Neural progenitor cell (in vitro differentiated cells): ENCODE measurements around the gene CTR9. TPM values are rescaled to one million over a fixed set of nuclear protein-coding genes. Genes with fewer than 3 reads are reported as not detected.
A peak's percentile ranks its signal among the peaks of the same experiment; 100 is the strongest.

Experiments used
- DNase-seq: peaks from one replicate; pipeline ENCODE4 v3.0.0-alpha.2; 2016; ENCODE audit warnings: low spot score
- H2AFZ ChIP-seq: fragments of 200-600 bp; sonication (generic); replicated peaks from 2 replicates; pipeline ENCODE4 v1.6.1; 2016; ENCODE audit warnings: antibody characterized with exemption
- H3F3A ChIP-seq: fragments of 200-600 bp; sonication (generic); 2 replicates; pipeline ENCODE4 v1.6.1; 2016; ENCODE audit warnings: antibody characterized with exemption, low read depth
- H3K27ac ChIP-seq: fragments of 200-600 bp; sonication (generic); 2 replicates; pipeline ENCODE4 v1.5.1; 2016; ENCODE audit warnings: mild to moderate bottlenecking
- H3K27me3 ChIP-seq: fragments of 200-600 bp; sonication (generic); 2 replicates; pipeline ENCODE4 v1.6.1; 2016; ENCODE audit warnings: mild to moderate bottlenecking, moderate library complexity
- H3K36me3 ChIP-seq: fragments of 200-600 bp; sonication (generic); 2 replicates; pipeline ENCODE4 v1.5.1; 2016
- H3K4me1 ChIP-seq: fragments of 200-600 bp; sonication (generic); 2 replicates; pipeline ENCODE4 v1.6.1; 2016; ENCODE audit warnings: mixed run types
- H3K4me2 ChIP-seq: fragments of 200-600 bp; sonication (generic); 2 replicates; pipeline ENCODE4 v1.6.1; 2016
- H3K4me3 ChIP-seq: fragments of 200-600 bp; sonication (generic); 2 replicates; pipeline ENCODE4 v1.5.1; 2016
- H3K79me2 ChIP-seq: fragments of 200-600 bp; sonication (generic); 2 replicates; pipeline ENCODE4 v1.6.1; 2016; ENCODE audit warnings: low read depth
- H3K9ac ChIP-seq: fragments of 200-600 bp; sonication (generic); 2 replicates; pipeline ENCODE4 v1.6.1; 2016
- H3K9me3 ChIP-seq: fragments of 200-600 bp; sonication (generic); 2 replicates; pipeline ENCODE4 v1.5.1; 2016; ENCODE audit warnings: low read depth
- H4K20me1 ChIP-seq: fragments of 200-600 bp; sonication (generic); 2 replicates; pipeline ENCODE4 v1.6.1; 2016; ENCODE audit warnings: low read depth
- H3K27ac Mint-ChIP-seq: 3 replicates; pipeline ENCODE4 v1.8.0; 2021; ENCODE audit warnings: mixed read lengths
- H3K27me3 Mint-ChIP-seq: 2 replicates; pipeline ENCODE4 v1.8.0; 2022; ENCODE audit warnings: low read depth, mild to moderate bottlenecking, inconsistent platforms, moderate library complexity, mixed read lengths; ENCODE audit not compliant: insufficient read depth
- H3K36me3 Mint-ChIP-seq: 3 replicates; pipeline ENCODE4 v1.8.0; 2021; ENCODE audit warnings: mixed read lengths
- H3K4me1 Mint-ChIP-seq: 3 replicates; pipeline ENCODE4 v1.8.0; 2021; ENCODE audit warnings: mixed read lengths
- H3K4me3 Mint-ChIP-seq: 3 replicates; pipeline ENCODE4 v1.8.0; 2021; ENCODE audit warnings: mild to moderate bottlenecking, moderate library complexity, mixed read lengths
- H3K9me3 Mint-ChIP-seq: 3 replicates; pipeline ENCODE4 v1.8.0; 2020; ENCODE audit warnings: mixed read lengths
- EZH2 ChIP-seq: fragments of 200-600 bp; sonication (generic); IDR thresholded peaks from 2 replicates; pipeline ENCODE4 v1.6.1; 2017; ENCODE audit warnings: antibody characterized with exemption, mild to moderate bottlenecking, moderate library complexity
- EZH2phosphoT487 ChIP-seq: fragments of 200-600 bp; sonication (generic); IDR thresholded peaks from 2 replicates; pipeline ENCODE4 v1.6.1; 2017; ENCODE audit warnings: antibody characterized with exemption
- total RNA-seq: library from RNA; depleted of rRNA; stranded (reverse); fragments of >200 nt; gene quantifications from 2 replicates; pipeline ENCODE4 v1.2.3, GENCODE V29; 2015; ENCODE audit warnings: low replicate concordance
- TF ChIP-seq, protein P1 (sequence below): fragments of 200-600 bp; sonication (generic); IDR thresholded peaks from 2 replicates; pipeline ENCODE4 v1.5.1; 2017; ENCODE audit warnings: antibody characterized with exemption, mild to moderate bottlenecking

Gene CTR9
- total RNA-seq, 1 donor from 2014 or later = 26.4 TPM

DNA sequence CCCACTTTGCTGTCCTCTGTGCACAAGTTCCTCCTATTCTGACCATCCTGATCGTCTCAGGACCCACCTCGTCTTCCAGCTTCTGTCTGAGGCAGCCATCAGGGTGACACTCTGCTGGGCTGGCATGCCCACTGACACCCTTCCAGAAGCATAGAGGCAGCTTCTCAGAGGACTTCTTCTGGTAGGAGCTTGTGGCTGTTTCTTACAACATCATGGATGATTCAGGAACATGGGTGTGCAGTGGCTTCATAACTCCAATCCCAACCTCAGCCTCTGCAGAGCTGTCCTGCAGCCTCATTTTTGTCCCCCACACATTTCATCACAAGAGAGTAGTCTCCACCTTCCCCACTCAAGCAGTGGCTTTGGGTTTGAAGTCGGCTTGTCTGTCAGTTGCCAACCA, 20.9 kb upstream of the CTR9 start:
- TF ChIP-seq, protein P1, sequence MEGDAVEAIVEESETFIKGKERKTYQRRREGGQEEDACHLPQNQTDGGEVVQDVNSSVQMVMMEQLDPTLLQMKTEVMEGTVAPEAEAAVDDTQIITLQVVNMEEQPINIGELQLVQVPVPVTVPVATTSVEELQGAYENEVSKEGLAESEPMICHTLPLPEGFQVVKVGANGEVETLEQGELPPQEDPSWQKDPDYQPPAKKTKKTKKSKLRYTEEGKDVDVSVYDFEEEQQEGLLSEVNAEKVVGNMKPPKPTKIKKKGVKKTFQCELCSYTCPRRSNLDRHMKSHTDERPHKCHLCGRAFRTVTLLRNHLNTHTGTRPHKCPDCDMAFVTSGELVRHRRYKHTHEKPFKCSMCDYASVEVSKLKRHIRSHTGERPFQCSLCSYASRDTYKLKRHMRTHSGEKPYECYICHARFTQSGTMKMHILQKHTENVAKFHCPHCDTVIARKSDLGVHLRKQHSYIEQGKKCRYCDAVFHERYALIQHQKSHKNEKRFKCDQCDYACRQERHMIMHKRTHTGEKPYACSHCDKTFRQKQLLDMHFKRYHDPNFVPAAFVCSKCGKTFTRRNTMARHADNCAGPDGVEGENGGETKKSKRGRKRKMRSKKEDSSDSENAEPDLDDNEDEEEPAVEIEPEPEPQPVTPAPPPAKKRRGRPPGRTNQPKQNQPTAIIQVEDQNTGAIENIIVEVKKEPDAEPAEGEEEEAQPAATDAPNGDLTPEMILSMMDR = no peak
- TF ChIP-seq EZH2 (no peak), EZH2phosphoT487 (no peak)
- H3K79me2 ChIP-seq = no peaks in the 10 kb centered on the region
- no peak overlapping the region for H3K4me3 ChIP-seq
- no peak overlapping the region for H3K4me2 ChIP-seq
- Mint-ChIP-seq H3K27me3 (peaks cover 2% of the 10 kb centered on the region), H3K4me3 (no peak overlapping the region), H3K9me3 (peaks cover 10% of the 10 kb centered on the region), H3K36me3 (no peaks in the 10 kb centered on the region), H3K27ac (no peak overlapping the region), H3K4me1 (peaks cover 15% of the 10 kb centered on the region)
- DNase-seq = no peak
- no peak overlapping the region for H3K27ac ChIP-seq
- H3K36me3 ChIP-seq = no peaks in the 10 kb centered on the region
- H3F3A ChIP-seq = no peaks in the 10 kb centered on the region
- no peak overlapping the region for H2AFZ ChIP-seq
- H3K9me3 ChIP-seq = no peaks in the 10 kb centered on the region
- H3K27me3 ChIP-seq = no peaks in the 10 kb centered on the region
- no peaks in the 10 kb centered on the region for H3K4me1 ChIP-seq
- H4K20me1 ChIP-seq = no peaks in the 10 kb centered on the region
- H3K9ac ChIP-seq = no peak overlapping the region

DNA sequence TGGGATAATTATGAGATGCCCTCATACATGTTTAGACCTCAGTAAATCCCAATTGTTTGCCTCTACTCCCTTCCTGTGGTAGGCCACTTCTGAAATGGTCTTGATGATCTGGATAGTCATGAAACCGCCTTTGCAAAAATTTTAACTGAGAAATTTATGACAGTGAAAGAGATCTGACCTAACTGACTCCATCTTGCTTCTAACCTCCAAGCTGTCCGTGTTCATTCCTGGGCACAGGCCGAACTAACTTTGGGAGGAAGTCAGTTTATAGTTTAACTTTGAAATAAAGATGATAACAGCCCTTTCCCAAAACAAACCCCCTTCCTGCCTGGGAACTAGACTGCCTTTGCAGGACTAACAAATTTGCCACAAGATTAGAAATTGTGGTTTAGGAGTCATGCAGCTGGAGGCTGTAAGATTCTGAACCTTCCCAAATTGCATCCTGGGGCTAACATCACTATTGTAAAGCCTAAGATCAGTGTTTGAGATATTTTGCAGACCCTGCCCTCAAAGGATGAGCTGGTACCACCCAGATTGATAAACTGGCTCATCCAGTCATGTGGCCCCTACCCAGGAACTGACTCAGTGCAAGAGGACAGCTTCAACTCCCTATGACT, 19.9 kb upstream of the CTR9 start:
- no peaks in the 10 kb centered on the region for H3F3A ChIP-seq
- TF ChIP-seq, protein P1 = no peak
- TF ChIP-seq EZH2phosphoT487 (no peak), EZH2 (no peak)
- no peaks in the 10 kb centered on the region for H3K27me3 ChIP-seq
- no peak overlapping the region for H3K27ac ChIP-seq
- no peak overlapping the region for H2AFZ ChIP-seq
- no peaks in the 10 kb centered on the region for H4K20me1 ChIP-seq
- H3K4me3 Mint-ChIP-seq = no peak overlapping the region
- no peaks in the 10 kb centered on the region for H3K9me3 ChIP-seq
- H3K9me3 Mint-ChIP-seq = peaks cover 10% of the 10 kb centered on the region
- no peaks in the 10 kb centered on the region for H3K79me2 ChIP-seq
- H3K4me3 ChIP-seq = no peak overlapping the region
- H3K4me1 Mint-ChIP-seq = peaks cover 20% of the 10 kb centered on the region
- H3K9ac ChIP-seq = no peak overlapping the region
- peaks cover 2% of the 10 kb centered on the region for H3K27me3 Mint-ChIP-seq
- H3K4me1 ChIP-seq = peaks cover 4% of the 10 kb centered on the region
- H3K36me3 ChIP-seq = no peaks in the 10 kb centered on the region
- H3K4me2 ChIP-seq = no peak overlapping the region
- DNase-seq = no peak
- no peaks in the 10 kb centered on the region for H3K36me3 Mint-ChIP-seq
- no peak overlapping the region for H3K27ac Mint-ChIP-seq

DNA sequence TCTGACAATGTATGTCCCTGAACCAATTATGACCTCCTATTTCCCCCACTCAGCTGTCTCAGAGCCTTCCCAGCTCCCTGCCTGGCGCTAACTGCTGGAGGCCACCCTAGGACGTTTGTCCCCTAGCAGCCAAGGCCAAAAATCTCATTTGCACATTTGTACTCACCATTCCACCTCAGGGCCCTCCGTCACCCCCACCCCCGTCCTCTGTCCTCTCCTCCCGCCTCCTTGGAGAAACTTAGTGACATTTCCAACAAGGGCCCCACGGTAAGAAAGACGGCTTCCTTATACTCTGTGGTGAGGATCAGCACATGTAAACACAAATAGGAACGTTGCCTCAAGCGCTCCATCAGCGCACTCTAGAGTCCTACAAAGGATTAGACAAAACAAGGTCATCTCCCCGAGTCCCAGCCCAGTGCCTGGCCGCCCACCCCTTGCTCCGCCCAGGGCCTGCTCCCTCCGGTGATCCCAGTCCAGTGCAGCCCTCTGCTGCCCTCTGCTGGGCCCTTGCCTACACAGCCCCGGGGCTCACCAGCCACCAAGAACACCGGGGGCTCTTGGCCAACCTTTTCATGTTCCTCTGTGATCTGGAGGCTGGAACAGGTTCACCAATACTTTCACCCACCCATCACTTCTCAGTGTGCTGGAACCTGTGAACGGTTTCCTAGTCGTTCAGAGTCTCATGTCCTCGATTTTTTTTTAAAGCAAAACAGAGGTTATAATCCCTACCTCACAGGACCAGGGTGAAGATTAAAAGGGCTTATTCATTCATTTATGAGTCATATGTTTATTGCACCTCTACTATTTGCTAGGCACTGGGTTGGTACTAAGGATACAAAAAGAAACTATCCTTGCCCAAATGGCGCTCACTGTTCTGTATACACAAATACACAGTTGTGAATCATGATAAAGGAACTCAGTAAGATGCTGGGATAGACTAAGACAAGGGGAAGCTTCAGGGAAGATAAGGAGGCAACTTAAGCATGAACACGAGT, 15.3 kb upstream of the CTR9 start:
- H3K79me2 ChIP-seq = no peaks in the 10 kb centered on the region
- H3K27ac Mint-ChIP-seq = peak overlapping the region; percentile 51
- H3K9ac ChIP-seq = no peak overlapping the region
- H3K27me3 ChIP-seq = no peaks in the 10 kb centered on the region
- TF ChIP-seq EZH2phosphoT487 (no peak), EZH2 (no peak)
- TF ChIP-seq, protein P1 = peak; percentile 96
- H3K4me3 ChIP-seq = peak overlapping the region; percentile 28
- H3K36me3 Mint-ChIP-seq = no peaks in the 10 kb centered on the region
- H3K9me3 Mint-ChIP-seq = peaks cover 10% of the 10 kb centered on the region
- H3F3A ChIP-seq = no peaks in the 10 kb centered on the region
- peak overlapping the region; percentile 70 for H3K4me2 ChIP-seq
- peaks cover 4% of the 10 kb centered on the region for H3K4me1 ChIP-seq
- H3K27ac ChIP-seq = no peak overlapping the region
- peaks cover 9% of the 10 kb centered on the region for H3K4me1 Mint-ChIP-seq
- H3K36me3 ChIP-seq = no peaks in the 10 kb centered on the region
- peak overlapping the region; percentile 91 for H2AFZ ChIP-seq
- peaks cover 4% of the 10 kb centered on the region for H3K27me3 Mint-ChIP-seq
- H3K9me3 ChIP-seq = no peaks in the 10 kb centered on the region
- H4K20me1 ChIP-seq = no peaks in the 10 kb centered on the region
- DNase-seq = peak; percentile 96
- H3K4me3 Mint-ChIP-seq = peak overlapping the region; percentile 69
